Thyroid gland (tissue), 4 donors: Measurements from ENCODE around the gene TRIM68. TPM values are rescaled to one million over a fixed set of nuclear protein-coding genes. Genes with fewer than 3 reads are reported as not detected.

Experiments
- DNase-seq, 2 donors: peaks; one replicate each; pipeline ENCODE4 v3.0.0-alpha.2; 2019
- H3K27ac ChIP-seq, 3 donors: fragments of 200-600 bp; sonication (generic); 1 replicate in 2 of 3; 2 replicates in 1 of 3; pipeline ENCODE4 v1.5.1; 2016 to 2019; ENCODE audit warnings: mild to moderate bottlenecking in 1 of 3, moderate library complexity in 1 of 3
- H3K27me3 ChIP-seq: fragments of 200-600 bp; sonication (generic); one replicate; pipeline ENCODE4 v1.5.1; 2019
- H3K36me3 ChIP-seq, 2 donors: fragments of 200-600 bp; sonication (generic); one replicate each; pipeline ENCODE4 v1.5.1; 2016 to 2019
- H3K4me1 ChIP-seq, 2 donors: fragments of 200-600 bp; sonication (generic); one replicate each; pipeline ENCODE4 v1.5.1; 2017 to 2019
- H3K4me3 ChIP-seq, 3 donors: fragments of 200-600 bp; sonication (generic); replicated peaks in 1 of 3; 1 replicate in 2 of 3; 2 replicates in 1 of 3; pipeline ENCODE4 v1.5.1; 2016; ENCODE audit warnings: mild to moderate bottlenecking in 1 of 3
- H3K9me3 ChIP-seq: fragments of 200-600 bp; sonication (generic); one replicate; pipeline ENCODE4 v1.5.1; 2017
- POLR2A ChIP-seq, 2 donors: fragments of 450-650 bp; IDR thresholded peaks; one replicate each; pipeline ENCODE4 v1.6.1; 2017; ENCODE audit warnings: antibody characterized with exemption in 2 of 2, mild to moderate bottlenecking in 2 of 2, moderate library complexity in 1 of 2
- WGBS, 2 donors: methylation state at CpG; one replicate each; pipeline ENCODE4 v1.1.5; 2017; 5-methylcytosine and 5-hydroxymethylcytosine counted together
- intact Hi-C: fragments of 100-400 bp; cut with DNase I; formaldehyde crosslinking; loops from one replicate; pipeline ENCODE4 v1.15.1; 2023
- total RNA-seq, 4 donors: library from RNA; depleted of rRNA; stranded (reverse); fragments of >200 nt; gene quantifications; one replicate each; pipeline ENCODE4 v1.2.3, GENCODE V29; 2016
- TF ChIP-seq, protein P1 (sequence below), 6 experiments: fragments of 200-600 bp in 3 of 6; fragments of 450-650 bp in 3 of 6; sonication (generic) in 3 of 6; IDR thresholded peaks; one replicate each; pipeline ENCODE4 v1.5.1; 2016 to 2019; ENCODE audit warnings: antibody characterized with exemption in 6 of 6, mild to moderate bottlenecking in 2 of 6, inconsistent platforms in 1 of 6, moderate library complexity in 1 of 6

The TRIM68 gene
- total RNA-seq, 4 donors from 2014 or later: 26.4 to 40.2 (median 36.2) TPM

DNA sequence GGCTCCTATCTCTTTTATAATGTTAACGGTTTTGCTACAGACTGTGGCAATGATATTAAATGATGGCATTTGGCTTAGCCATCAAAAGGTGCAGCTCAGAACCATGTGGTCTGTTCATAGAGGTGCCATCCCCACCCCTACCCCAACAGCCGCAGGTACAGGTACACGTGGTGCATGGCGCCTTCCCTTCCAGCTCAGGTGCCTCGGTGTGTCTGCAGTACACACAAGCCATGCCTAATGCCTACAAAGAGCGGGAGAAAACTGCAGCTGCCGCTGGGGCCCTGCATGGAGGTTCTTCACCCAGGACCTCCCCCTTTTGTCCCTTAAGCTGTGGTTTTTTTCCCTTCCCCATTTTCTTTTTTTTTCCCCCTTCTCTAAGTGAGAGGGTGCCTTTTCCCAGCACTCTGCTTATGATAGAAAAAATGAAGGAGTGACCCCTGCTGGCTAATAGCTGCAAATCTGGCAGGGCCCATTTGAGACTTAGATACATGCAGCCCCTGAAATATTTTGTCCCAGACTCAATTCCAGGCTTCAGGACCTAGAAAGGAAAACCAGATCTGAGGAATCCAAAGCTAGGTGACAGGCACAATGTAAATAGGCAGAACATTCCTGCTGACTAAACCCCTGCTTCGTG lies 56.6 kb downstream of the TRIM68 start:
- Histone ChIP-seq H3K9me3 (no peaks in the 10 kb centered on the region), H3K27ac (no peak overlapping the region), H3K4me3 (no peak overlapping the region), H3K27me3 (no peaks in the 10 kb centered on the region), H3K36me3 (no peaks in the 10 kb centered on the region), H3K4me1 (no peaks in the 10 kb centered on the region)
- TF ChIP-seq POLR2A (IDR thresholded peaks at IDR 0.05): no peak
- TF ChIP-seq, protein P1, sequence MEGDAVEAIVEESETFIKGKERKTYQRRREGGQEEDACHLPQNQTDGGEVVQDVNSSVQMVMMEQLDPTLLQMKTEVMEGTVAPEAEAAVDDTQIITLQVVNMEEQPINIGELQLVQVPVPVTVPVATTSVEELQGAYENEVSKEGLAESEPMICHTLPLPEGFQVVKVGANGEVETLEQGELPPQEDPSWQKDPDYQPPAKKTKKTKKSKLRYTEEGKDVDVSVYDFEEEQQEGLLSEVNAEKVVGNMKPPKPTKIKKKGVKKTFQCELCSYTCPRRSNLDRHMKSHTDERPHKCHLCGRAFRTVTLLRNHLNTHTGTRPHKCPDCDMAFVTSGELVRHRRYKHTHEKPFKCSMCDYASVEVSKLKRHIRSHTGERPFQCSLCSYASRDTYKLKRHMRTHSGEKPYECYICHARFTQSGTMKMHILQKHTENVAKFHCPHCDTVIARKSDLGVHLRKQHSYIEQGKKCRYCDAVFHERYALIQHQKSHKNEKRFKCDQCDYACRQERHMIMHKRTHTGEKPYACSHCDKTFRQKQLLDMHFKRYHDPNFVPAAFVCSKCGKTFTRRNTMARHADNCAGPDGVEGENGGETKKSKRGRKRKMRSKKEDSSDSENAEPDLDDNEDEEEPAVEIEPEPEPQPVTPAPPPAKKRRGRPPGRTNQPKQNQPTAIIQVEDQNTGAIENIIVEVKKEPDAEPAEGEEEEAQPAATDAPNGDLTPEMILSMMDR (IDR thresholded peaks at IDR 0.05): no peak
- WGBS, 2 donors: 78 to 83% methylated on average over 8 of the region's 8 CpGs
- intact Hi-C loops: no loop called here
- DNase-seq: no peak

Other genes starting within 250 kb of the TRIM68 start
- not detected for gene OR52B4, start 239.8 kb downstream of the TRIM68 start, total RNA-seq
- gene TRIM21, start 214.5 kb downstream of the TRIM68 start, total RNA-seq: 10 to 100 TPM; 12.7 to 15.7 (median 13.0) TPM
- gene OR52K2, start 158.9 kb downstream of the TRIM68 start, total RNA-seq: not detected
- not detected for gene OR52K1, start 125.6 kb downstream of the TRIM68 start, total RNA-seq
- gene OR52M1, start 63.0 kb downstream of the TRIM68 start, total RNA-seq: not detected
- not detected for gene OR52I2, start 26.5 kb downstream of the TRIM68 start, total RNA-seq
- not detected for gene OR52I1, start 14.2 kb downstream of the TRIM68 start, total RNA-seq
- not detected for gene OR51D1, start 29.2 kb upstream of the TRIM68 start, total RNA-seq
- under 1 TPM in 3 of 4 donors, not detected in 1; 0.21 to 0.54 (median 0.22) TPM for gene OR51E1, start 35.8 kb upstream of the TRIM68 start, total RNA-seq
- not detected for gene OR51E2, start 89.6 kb upstream of the TRIM68 start, total RNA-seq
- gene MMP26, start 96.6 kb upstream of the TRIM68 start, total RNA-seq: not detected
- not detected for gene OR51F1, start 161.7 kb upstream of the TRIM68 start, total RNA-seq
- gene OR52R1, start 196.1 kb upstream of the TRIM68 start, total RNA-seq: not detected
- not detected for gene OR51F2, start 213.1 kb upstream of the TRIM68 start, total RNA-seq
- under 1 TPM in 1 of 4 donors, not detected in 3; 0.27 TPM for gene OR51S1, start 241.0 kb upstream of the TRIM68 start, total RNA-seq